HG02642 (cell line): ENCODE measurements around the gene ZNF772.

Source experiments
- ATAC-seq: cut with Tn5 transposase; IDR thresholded peaks from one replicate; pipeline ENCODE4 v1.9.1; 2021; ENCODE audit warnings: mild to moderate bottlenecking; ENCODE audit not compliant: unreplicated experiment, poor library complexity

The ZNF772 gene

DNA sequence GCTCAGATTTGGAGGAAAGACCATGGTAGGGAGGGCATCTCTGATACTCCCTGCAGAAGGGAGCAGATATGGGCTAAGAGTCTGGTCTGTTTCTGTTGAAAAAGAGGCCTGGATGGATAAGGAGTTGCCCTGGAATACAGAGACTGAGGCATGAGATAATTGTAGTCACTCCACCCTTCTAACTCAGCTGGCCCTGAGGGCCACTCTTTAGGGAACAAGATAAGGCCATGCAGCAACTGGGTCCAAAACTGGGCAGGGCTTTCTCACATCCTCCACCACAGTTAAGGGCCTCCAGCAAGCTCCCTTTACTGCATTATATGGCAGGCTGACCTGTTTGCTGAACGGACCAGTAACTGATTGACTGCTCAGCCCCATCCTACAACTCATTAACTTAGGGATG is 40.9 kb downstream of the ZNF772 start:
- no peak for ATAC-seq

DNA sequence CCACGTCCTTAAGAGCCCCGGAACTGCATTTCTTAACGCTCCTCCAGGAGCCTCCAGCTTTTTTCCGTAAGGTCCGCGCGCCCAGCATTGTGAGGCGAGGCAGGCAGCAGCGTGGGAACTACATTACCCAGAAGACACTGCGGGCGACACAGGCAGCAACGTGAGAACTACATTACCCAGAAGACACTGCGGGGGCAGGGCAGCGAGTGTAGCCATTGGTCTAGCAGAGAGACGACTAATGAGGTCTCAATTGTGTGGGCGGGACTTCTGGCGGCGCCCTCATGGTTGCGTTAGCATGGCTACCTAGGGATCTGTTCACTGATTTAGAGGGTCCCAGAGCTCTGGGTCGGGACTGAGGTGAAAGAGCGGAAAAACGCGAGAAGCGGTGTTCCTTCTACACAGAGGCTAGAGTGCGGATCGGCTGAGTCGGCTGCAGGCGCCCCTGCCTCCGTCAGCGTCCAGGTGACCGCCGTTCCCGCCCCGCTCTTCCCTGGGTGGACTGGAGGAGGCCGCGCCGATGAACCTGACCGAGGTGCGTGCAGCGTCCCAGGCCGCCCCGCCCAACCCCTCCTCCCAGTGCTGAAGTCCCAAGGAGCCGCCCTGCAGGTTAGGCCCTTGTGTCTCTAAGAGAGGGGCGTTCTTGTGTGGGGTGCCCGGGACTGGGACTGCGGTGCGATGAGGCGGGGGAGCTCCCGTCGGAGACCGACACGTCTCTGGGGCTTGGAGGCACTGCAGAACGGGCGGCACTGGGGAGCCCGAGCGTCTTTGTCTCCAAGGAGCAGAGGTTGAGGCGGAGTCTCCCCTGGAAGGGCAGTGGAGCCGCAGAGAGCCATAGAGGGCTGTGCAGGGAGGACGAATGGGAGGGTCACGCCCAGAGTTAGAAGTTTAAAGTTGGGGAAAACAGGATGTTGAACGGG is 42.0 kb downstream of the ZNF772 start, which contains the start of gene ZNF749:
Gene ZNF749 (plus strand): TSS at position 264 of the 917 bp plus-strand sequence. CDS start 254 bp downstream, at position 518.
- peak; percentile 97 for ATAC-seq

DNA sequence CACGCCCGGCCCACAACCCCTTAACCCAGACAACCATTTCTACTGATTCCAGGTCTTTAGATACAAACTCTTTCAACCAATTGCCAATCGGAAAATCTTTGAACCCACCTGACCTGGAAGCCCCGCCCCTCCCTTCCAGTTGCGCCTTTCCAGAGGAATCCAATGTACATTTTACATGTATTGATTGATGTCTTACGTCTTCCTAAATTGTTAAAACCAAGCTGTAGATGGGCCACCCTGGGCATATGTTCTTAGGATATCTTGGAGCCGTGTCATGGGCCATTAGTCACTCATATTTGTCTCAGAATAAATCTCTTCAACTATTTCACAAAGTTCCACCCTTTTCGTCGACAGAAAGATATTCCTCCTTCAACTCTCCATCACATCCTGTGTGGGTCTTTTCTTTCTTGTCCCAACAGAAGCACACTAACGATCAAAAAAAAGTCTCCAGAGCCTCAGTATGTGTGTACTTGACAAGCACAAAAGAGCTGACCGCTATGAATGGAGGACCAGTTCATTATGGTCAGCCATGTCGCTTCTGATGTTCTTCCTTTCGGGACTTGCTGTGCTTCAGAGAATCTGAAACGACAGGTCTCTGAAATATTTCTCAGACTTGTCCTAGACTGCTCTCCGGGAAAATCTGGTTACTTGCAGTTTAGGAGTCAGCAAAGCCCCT is 42.8 kb downstream of the ZNF772 start:
- ATAC-seq, result peak; percentile 15

DNA sequence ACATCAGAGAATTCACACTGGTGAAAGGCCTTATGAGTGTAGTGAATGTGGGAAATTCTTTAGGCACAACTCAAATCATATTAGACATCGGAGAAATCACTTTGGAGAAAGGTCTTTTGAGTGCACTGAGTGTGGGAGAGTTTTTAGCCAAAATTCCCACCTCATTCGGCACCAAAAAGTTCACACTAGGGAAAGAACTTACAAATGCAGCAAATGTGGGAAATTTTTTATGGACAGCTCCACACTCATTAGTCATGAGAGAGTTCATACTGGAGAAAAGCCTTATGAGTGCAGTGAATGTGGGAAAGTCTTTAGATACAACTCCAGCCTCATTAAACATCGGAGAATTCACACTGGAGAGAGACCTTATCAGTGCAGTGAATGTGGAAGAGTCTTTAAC is 56.3 kb downstream of the ZNF772 start:
- no peak for ATAC-seq

GRCh38 chr19:57419439-57419838 is 57.9 kb downstream of the ZNF772 start:
- no peak for ATAC-seq
